Stimulated activated naive CD8-positive, alpha-beta T cell treated with anti-CD3 and anti-CD28 coated beads, Interleukin-15, amount 100 ng/mL, for 72 hours (primary cell): ENCODE results near the gene TMPRSS11E.
"Not testable (repeated sequence)": the region's sequence is repeated elsewhere in the genome, so short reads cannot be mapped to it uniquely, and the experiment has no call there.

Experiments
- ATAC-seq: fragments of 150-1000 bp; cut with Tn5 transposase; 2 replicates; pipeline ENCODE4 v1.10.0; 2021; ENCODE audit warnings: mild to moderate bottlenecking, moderate library complexity
- DNase-seq, 2 donors: peaks; one replicate each; pipeline ENCODE4 v3.0.0; 2021 to 2022
- H3K27ac Mint-ChIP-seq, 2 donors: one replicate each; pipeline ENCODE4 v1.8.0; 2022; ENCODE audit warnings: mild to moderate bottlenecking in 2 of 2, mixed read lengths in 2 of 2, moderate library complexity in 2 of 2
- H3K27me3 Mint-ChIP-seq: one replicate; pipeline ENCODE4 v1.8.0; 2022; ENCODE audit warnings: mixed read lengths
- H3K4me1 Mint-ChIP-seq: one replicate; pipeline ENCODE4 v1.8.0; 2022; ENCODE audit warnings: mild to moderate bottlenecking, mixed read lengths
- H3K4me3 Mint-ChIP-seq, 2 donors: one replicate each; pipeline ENCODE4 v1.8.0; 2022; ENCODE audit warnings: mild to moderate bottlenecking in 2 of 2, mixed read lengths in 2 of 2, moderate library complexity in 1 of 2
- H3K9me3 Mint-ChIP-seq, 2 donors: one replicate each; pipeline ENCODE4 v1.8.0; 2022; ENCODE audit warnings: mixed read lengths in 2 of 2

The TMPRSS11E gene

GRCh38 chr4:68447201-68447600 lies at the start of gene TMPRSS11E:
TMPRSS11E (plus strand) TSS chr4:68447463; CDS start chr4:68447513, 50 bp downstream.
- ATAC-seq (no peak), DNase-seq (no peak)
- H3K4me1 Mint-ChIP-seq = peaks cover 32% of the 10 kb centered on the region
- no peaks in the 10 kb centered on the region for H3K27me3 Mint-ChIP-seq
- peaks cover 0 to 5% of the 10 kb centered on the region in 2 donors for H3K9me3 Mint-ChIP-seq
- no peak within 1 kb of the TSS for H3K27ac Mint-ChIP-seq
- H3K4me3 Mint-ChIP-seq = no peak within 1 kb of the TSS

DNA sequence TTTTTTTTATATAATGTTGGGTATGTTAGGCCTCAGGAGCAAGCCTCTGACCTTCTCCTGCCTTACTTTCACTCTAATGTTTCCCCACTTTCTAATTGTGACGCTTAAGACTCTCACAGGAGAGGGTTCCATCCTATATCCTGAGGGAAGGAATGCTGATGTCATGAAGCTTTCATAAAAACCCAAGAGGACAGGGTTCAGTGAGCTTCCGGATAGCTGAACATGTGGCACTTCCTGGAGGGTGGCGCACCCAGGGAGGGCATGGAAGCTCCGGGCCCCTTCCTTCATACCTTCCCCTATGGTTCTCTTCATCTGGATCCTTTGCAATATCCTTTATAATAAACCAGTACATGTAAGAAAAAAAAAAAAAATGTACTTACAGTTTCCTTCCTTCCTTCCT lies 48.0 kb upstream of the TMPRSS11E start:
- H3K27me3 Mint-ChIP-seq = no peaks in the 10 kb centered on the region
- no peaks in the 10 kb centered on the region for H3K4me1 Mint-ChIP-seq
- ATAC-seq (no peak), DNase-seq (no peak)
- no peaks in the 10 kb centered on the region for H3K9me3 Mint-ChIP-seq
- no peak overlapping the region for H3K4me3 Mint-ChIP-seq
- no peak overlapping the region for H3K27ac Mint-ChIP-seq

DNA sequence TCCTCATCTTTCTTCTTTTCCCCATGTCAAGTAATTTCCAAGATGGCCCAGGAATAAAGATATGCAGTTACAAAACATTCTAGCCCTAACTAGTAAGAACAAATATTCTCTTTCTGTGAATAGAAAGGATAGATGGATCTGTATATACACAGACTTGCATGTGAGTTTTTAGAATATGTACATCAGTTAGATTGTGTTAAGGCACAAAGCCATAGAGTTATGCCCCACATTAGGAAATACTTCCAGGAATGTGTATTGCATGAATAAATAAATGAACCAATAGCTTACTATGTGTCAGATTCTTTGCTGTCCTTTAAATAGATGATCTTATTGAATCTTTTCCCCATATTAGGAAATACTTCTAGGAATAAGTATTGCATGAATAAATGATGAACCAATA lies 46.0 kb upstream of the TMPRSS11E start:
- Mint-ChIP-seq H3K4me3 (no peak overlapping the region), H3K27me3 (no peaks in the 10 kb centered on the region), H3K9me3 (no peaks in the 10 kb centered on the region), H3K4me1 (no peaks in the 10 kb centered on the region), H3K27ac (no peak overlapping the region)
- DNase-seq (no peak), ATAC-seq (no peak)

DNA sequence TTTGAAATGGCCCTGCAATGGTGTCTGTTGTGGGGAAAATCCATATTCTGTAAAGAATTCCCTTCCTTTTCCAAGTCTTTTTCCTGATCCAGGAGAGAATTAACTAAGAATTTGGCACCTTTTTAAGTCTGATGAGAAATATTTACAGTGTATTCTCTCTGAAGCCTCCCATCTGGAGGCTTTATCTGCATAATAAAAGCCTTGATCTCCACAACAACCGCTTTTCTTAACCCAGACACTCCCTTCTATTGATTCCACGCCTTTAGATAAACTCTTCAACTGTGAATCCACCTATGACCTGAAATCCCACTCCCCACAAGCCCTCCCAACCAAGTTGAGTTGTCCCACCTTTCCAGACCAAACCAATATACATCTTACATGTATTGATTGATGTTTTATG lies 43.1 kb upstream of the TMPRSS11E start:
- Mint-ChIP-seq H3K27ac (no peak overlapping the region), H3K9me3 (no peaks in the 10 kb centered on the region), H3K4me1 (no peaks in the 10 kb centered on the region), H3K4me3 (no peak overlapping the region), H3K27me3 (no peaks in the 10 kb centered on the region)
- DNase-seq (no peak), ATAC-seq (no peak)

DNA sequence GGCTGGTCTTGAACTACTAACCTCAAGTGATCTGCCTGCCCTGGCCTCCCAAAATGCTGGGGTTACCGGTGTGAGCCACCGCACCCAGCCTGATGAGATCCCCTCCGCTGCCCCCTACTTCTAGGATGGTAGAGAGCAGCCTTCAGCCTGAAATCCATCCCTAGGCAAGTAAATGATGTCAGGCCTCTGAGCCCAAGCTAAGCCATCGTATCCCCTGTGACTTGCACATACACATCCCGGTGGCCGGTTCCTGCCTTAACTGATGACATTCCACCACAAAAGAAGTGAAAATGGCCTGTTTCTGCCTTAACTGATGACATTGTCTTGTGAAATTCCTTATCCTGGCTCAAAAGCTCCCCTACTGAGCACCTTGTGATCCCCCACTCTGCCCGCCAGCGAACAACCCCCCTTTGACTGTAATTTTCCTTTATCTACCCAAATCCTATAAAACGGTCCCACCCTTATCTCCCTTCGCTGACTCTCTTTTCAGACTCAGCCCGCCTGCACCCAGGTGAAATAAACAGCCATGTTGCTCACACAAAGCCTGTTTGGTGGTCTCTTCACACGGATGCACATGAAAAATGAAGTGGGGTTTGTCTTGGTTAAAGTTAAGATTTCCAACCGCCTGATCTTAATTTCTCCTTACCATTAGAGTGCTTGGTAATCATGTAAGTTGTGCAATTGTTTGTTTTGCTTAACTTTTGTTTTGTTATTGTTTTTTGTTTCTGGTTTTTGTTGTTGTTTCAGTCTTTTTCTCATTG lies 41.4 kb upstream of the TMPRSS11E start:
- H3K27ac Mint-ChIP-seq, DNase-seq, ATAC-seq: not testable (repeated sequence)

GRCh38 chr4:68406479-68406859 lies 40.8 kb upstream of the TMPRSS11E start:
- Mint-ChIP-seq H3K27ac (no peak overlapping the region), H3K4me1 (no peaks in the 10 kb centered on the region), H3K9me3 (no peaks in the 10 kb centered on the region), H3K4me3 (no peak overlapping the region), H3K27me3 (no peaks in the 10 kb centered on the region)
- DNase-seq (no peak), ATAC-seq (no peak)

More for the DNA sequence above, 41.4 kb upstream of the TMPRSS11E start:
- H3K4me3 Mint-ChIP-seq, H3K27me3 Mint-ChIP-seq, H3K4me1 Mint-ChIP-seq, H3K9me3 Mint-ChIP-seq: not testable (repeated sequence)

DNA sequence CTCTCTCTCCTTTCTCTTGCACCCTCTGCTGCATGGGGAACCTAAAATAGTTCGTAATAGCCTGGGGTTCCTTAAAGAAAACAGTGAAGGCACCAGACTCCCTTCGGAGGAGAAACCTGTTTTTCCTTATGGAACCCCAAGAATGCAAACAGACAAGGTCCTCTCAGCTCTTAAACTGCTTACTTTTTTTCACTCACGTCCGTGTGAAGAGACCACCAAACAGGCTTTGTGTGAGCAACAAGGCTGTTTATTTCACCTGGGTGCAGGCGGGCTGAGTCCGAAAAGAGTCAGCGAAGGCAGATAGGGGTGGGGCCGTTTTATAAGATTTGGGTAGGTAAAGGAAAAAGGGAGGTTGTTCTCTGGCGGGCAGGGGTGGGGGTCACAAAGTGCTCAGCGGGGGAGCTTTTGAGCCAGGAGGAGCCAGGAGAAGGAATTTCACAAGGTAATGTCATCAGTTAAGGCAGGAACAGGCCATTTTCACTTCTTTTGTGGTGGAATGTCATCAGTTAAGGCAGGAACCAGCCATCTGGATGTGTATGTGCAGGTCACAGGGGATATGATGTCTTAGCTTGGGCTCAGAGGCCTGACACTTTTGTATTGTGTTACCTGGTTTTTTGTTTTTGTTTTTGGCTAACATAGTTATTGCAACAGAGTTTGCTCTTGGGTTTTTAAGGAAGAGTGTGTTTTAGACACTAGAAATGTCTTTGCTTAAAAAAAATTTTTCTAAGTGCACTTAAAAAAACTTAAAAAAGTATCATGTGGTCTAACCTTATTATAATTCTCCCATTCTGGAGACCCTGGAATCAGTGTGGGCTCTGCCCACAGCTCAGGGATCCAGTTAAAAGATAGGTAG lies 40.0 kb upstream of the TMPRSS11E start:
- H3K27me3 Mint-ChIP-seq, H3K27ac Mint-ChIP-seq, H3K9me3 Mint-ChIP-seq, H3K4me3 Mint-ChIP-seq, H3K4me1 Mint-ChIP-seq, DNase-seq, ATAC-seq: not testable (repeated sequence)

DNA sequence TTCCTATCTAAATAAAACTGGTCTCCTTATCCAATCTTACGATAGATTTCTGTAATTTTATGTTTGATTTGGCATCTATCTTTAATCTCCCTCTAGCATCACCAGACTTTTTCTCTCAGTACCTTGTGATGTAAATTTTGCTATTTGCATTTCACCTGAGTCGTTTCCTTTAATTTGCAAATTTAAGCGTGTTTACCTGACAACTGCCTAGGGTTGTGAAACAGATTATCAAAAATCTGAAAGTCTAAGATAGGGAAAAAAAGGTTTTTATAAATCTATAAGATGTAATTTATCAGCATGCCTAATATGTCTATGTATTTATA lies 39.4 kb upstream of the TMPRSS11E start:
- no peak for DNase-seq
- H3K27me3 Mint-ChIP-seq = no peaks in the 10 kb centered on the region
- H3K4me1 Mint-ChIP-seq = no peaks in the 10 kb centered on the region
- ATAC-seq = no peak
- no peak overlapping the region for H3K4me3 Mint-ChIP-seq
- H3K9me3 Mint-ChIP-seq = no peaks in the 10 kb centered on the region
- no peak overlapping the region for H3K27ac Mint-ChIP-seq

DNA sequence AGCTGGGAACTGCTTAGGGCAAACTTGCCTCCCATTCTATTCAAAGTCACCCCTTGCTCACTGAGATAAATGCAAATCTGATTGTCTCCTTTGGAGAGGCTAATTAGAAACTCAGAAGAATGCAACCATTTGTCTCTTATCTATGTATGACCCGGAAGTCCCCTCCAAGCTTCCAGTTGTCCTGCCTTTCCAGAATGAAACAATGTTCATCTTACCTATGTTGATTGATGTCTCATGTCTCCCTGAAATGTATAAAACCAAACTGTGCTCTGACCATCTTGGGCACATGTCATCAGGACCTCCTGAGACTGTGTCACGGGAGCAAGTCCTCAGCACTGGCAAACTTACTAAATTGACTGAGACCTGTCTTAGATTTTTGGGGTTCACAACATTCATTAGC lies 37.1 kb upstream of the TMPRSS11E start:
- ATAC-seq = no peak
- Mint-ChIP-seq H3K27me3 (no peaks in the 10 kb centered on the region), H3K27ac (no peak overlapping the region), H3K4me1 (no peaks in the 10 kb centered on the region), H3K9me3 (no peaks in the 10 kb centered on the region), H3K4me3 (no peak overlapping the region)
- DNase-seq = no peak

- DNase-seq = no peak
- no peak overlapping the region for H3K4me3 Mint-ChIP-seq
- H3K9me3 Mint-ChIP-seq = no peaks in the 10 kb centered on the region
- no peaks in the 10 kb centered on the region for H3K4me1 Mint-ChIP-seq
- peak overlapping the region in 1 of 2 donors; percentile 8 for H3K27ac Mint-ChIP-seq
- H3K27me3 Mint-ChIP-seq = no peaks in the 10 kb centered on the region
- ATAC-seq = no peak
Measured at GRCh38 chr4:68410643-68411042, 36.6 kb upstream of the TMPRSS11E start.

DNA sequence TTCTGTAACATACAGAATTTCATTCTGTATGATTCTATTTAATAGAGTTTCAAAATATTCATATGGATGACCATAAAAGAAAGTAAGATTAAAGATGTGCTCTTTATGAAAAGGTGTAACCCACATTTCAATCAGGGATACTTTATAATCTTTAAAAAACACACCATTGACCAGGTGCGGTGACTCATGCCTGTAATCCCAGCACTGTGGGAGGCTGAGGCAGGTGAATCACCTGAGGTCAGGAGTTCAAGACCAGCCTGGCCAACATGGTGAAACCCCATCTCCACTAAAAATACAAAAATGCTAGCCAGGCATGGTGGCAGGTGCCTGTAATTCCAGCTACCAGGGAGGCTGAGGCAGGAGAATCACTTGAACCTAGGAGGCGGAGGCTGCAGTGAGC lies 35.2 kb upstream of the TMPRSS11E start:
- DNase-seq = not testable (repeated sequence)
- peak overlapping the region in 1 of 2 donors; percentile 54 for H3K27ac Mint-ChIP-seq

DNA sequence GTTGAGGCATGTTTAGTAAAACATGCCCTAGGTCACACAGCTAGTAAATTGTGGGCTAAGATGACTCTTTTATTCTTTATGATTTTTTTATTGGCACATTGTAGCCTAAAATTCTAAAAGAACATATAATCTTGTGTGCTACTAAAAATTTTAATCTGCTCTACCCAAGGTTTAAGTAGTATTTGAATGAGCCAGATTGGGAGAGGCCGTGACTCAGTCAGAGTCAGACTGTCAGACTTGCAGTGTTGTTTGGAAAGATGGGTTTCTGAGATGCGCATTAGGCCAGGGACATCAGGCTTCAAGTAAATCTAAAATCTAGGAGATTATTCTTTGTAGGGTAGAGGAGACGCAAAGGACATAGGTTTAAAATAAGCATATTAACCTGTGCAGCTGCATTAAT lies 30.7 kb upstream of the TMPRSS11E start:
- H3K27ac Mint-ChIP-seq = no peak overlapping the region
- H3K4me3 Mint-ChIP-seq = no peak overlapping the region
- H3K9me3 Mint-ChIP-seq = peaks cover 0 to 10% of the 10 kb centered on the region in 2 donors
- no peak for DNase-seq
- no peak for ATAC-seq
- no peaks in the 10 kb centered on the region for H3K27me3 Mint-ChIP-seq
- no peaks in the 10 kb centered on the region for H3K4me1 Mint-ChIP-seq

More for the DNA sequence above, 35.2 kb upstream of the TMPRSS11E start:
- ATAC-seq, H3K4me3 Mint-ChIP-seq, H3K27me3 Mint-ChIP-seq, H3K9me3 Mint-ChIP-seq, H3K4me1 Mint-ChIP-seq: not testable (repeated sequence)

- Mint-ChIP-seq H3K27ac (no peak overlapping the region), H3K4me3 (no peak overlapping the region), H3K4me1 (no peaks in the 10 kb centered on the region), H3K27me3 (no peaks in the 10 kb centered on the region), H3K9me3 (peaks cover 11 to 14% of the 10 kb centered on the region in 2 donors)
- DNase-seq (no peak), ATAC-seq (no peak)
Measured at GRCh38 chr4:68426516-68426915, 20.7 kb upstream of the TMPRSS11E start.

DNA sequence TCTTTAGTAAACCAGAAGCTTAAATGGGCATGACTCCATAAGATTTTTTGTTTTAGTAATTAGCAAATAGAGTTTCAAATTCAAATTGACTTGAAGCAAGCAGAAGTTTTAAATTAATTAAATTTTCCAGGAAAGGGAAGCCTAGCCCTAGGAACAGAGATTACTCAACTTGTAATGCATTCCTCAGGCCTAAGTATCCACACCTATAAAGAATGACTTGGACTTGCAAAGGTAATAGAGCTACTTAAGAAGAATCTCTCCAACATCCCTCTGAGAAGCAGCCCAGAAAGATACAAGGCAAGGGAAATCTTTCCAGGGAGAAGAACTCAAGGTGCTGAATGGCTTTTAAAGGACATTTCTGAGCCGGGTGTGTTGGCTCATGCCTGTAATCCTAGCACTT lies 16.9 kb upstream of the TMPRSS11E start:
- no peaks in the 10 kb centered on the region for H3K27me3 Mint-ChIP-seq
- H3K9me3 Mint-ChIP-seq = peaks cover 1 to 7% of the 10 kb centered on the region in 2 donors
- no peak for ATAC-seq
- H3K4me1 Mint-ChIP-seq = no peaks in the 10 kb centered on the region
- H3K27ac Mint-ChIP-seq = no peak overlapping the region
- DNase-seq = no peak
- H3K4me3 Mint-ChIP-seq = no peak overlapping the region

GRCh38 chr4:68432320-68432719 lies 14.9 kb upstream of the TMPRSS11E start:
- H3K4me1 Mint-ChIP-seq = peaks cover 11% of the 10 kb centered on the region
- no peaks in the 10 kb centered on the region for H3K27me3 Mint-ChIP-seq
- no peak for DNase-seq
- no peaks in the 10 kb centered on the region for H3K9me3 Mint-ChIP-seq
- no peak for ATAC-seq
- no peak overlapping the region for H3K27ac Mint-ChIP-seq
- no peak overlapping the region for H3K4me3 Mint-ChIP-seq

DNA sequence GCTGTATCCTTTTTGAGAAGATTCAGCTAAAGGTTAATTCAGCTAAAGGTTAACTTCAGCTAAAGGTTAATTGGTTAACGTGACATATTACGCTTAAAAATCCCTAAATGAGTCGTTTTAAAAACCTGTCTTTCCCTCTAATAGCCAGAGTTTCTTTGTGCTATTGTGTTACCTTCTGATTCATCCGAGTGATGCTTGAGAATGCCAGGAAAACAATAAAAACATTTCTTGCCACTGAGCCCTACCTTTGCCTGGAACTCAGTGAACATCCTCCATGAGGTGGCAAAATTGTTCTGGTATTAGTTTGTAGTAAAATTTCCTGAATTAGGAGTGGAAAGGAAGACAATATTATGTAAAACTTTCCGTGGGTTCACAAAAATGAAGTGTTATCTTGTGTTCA lies 13.7 kb upstream of the TMPRSS11E start:
- no peaks in the 10 kb centered on the region for H3K27me3 Mint-ChIP-seq
- ATAC-seq = no peak
- DNase-seq = no peak
- H3K9me3 Mint-ChIP-seq = no peaks in the 10 kb centered on the region
- H3K27ac Mint-ChIP-seq = no peak overlapping the region
- H3K4me3 Mint-ChIP-seq = no peak overlapping the region
- peaks cover 11% of the 10 kb centered on the region for H3K4me1 Mint-ChIP-seq
